Right renal pelvis (tissue), 4 donors: ENCODE measurements around the gene CDH15. TPM values are rescaled to one million over a fixed set of nuclear protein-coding genes. Genes with fewer than 3 reads are reported as not detected.

Experiments used
- DNase-seq, 4 donors: peaks; one replicate each; pipeline ENCODE4 v3.0.0-alpha.2; 2013; ENCODE audit warnings: low read depth in 4 of 4, low spot score in 3 of 4, missing footprints in 1 of 4
- polyA plus RNA-seq, 4 donors: library from polyadenylated mRNA; unstranded; fragments of 120-200 nt; gene quantifications; one replicate each; pipeline ENCODE4 v1.2.1, GENCODE V29; 2013; ENCODE audit not compliant: insufficient read length in 4 of 4

The CDH15 gene
- polyA plus RNA-seq, 4 donors, result 1.6 to 3.1 (median 1.8) TPM

GRCh38 chr16:89140981-89141883 lies 30.3 kb upstream of the CDH15 start:
- no peak for DNase-seq

- DNase-seq, result no peak
Observed at GRCh38 chr16:89141884-89142267, 29.7 kb upstream of the CDH15 start.

GRCh38 chr16:89142474-89143195 lies 28.9 kb upstream of the CDH15 start:
- no peak for DNase-seq

- DNase-seq, result no peak
Observed at GRCh38 chr16:89143201-89143741, 28.3 kb upstream of the CDH15 start.

- DNase-seq, result no peak
Observed at GRCh38 chr16:89143911-89144675, 27.5 kb upstream of the CDH15 start.

- no peak for DNase-seq
Observed at GRCh38 chr16:89144681-89145080, 26.9 kb upstream of the CDH15 start.

- no peak for DNase-seq
Observed at GRCh38 chr16:89145406-89146161, 26.0 kb upstream of the CDH15 start.

GRCh38 chr16:89146211-89147005 lies 25.1 kb upstream of the CDH15 start:
- no peak for DNase-seq

- no peak for DNase-seq
Observed at GRCh38 chr16:89147085-89147817, 24.3 kb upstream of the CDH15 start.

GRCh38 chr16:89149386-89149785 lies 22.2 kb upstream of the CDH15 start:
- DNase-seq, result no peak

GRCh38 chr16:89150090-89150835 lies 21.3 kb upstream of the CDH15 start:
- no peak for DNase-seq

GRCh38 chr16:89150981-89151380 lies 20.6 kb upstream of the CDH15 start:
- DNase-seq, result no peak

GRCh38 chr16:89152831-89153700 lies 18.5 kb upstream of the CDH15 start:
- DNase-seq, result no peak

- no peak for DNase-seq
Observed at GRCh38 chr16:89153848-89154271, 17.7 kb upstream of the CDH15 start.

- no peak for DNase-seq
Observed at GRCh38 chr16:89154390-89155183, 17.0 kb upstream of the CDH15 start.

GRCh38 chr16:89155184-89155679 lies 16.3 kb upstream of the CDH15 start:
- DNase-seq, result no peak
